Astrocyte (in vitro differentiated cells and primary cell): Measurements from ENCODE around the gene ZNF407.

Experiments
- EZH2 ChIP-seq: IDR thresholded peaks from 2 replicates; pipeline ENCODE4 v1.6.1; 2012; ENCODE audit warnings: mild to moderate bottlenecking, low read length, inconsistent platforms; ENCODE audit not compliant: insufficient read depth
- TF ChIP-seq, protein P1 (sequence below): IDR thresholded peaks from 2 replicates; pipeline ENCODE4 v1.5.1; 2011; ENCODE audit warnings: low read depth, mild to moderate bottlenecking, inconsistent platforms, low read length, moderate library complexity; ENCODE audit not compliant: insufficient read depth

DNA sequence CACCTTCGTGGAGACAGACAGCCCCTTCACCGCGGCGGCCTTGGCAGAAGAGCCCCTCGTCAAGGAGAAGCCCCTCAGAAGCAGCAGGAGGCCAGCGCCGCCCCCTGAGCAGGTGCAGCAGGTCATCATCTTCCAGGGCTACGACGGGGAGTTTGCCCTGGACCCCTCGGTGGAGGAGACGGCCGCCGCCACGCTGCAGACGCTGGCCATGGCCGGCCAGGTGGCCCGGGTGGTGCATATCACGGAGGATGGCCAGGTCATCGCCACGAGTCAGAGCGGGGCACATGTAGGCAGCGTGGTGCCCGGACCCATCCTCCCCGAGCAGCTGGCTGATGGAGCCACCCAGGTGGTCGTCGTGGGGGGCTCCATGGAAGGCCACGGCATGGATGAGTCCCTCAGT lies 465.5 kb downstream of the ZNF407 start:
- TF ChIP-seq, protein P1, sequence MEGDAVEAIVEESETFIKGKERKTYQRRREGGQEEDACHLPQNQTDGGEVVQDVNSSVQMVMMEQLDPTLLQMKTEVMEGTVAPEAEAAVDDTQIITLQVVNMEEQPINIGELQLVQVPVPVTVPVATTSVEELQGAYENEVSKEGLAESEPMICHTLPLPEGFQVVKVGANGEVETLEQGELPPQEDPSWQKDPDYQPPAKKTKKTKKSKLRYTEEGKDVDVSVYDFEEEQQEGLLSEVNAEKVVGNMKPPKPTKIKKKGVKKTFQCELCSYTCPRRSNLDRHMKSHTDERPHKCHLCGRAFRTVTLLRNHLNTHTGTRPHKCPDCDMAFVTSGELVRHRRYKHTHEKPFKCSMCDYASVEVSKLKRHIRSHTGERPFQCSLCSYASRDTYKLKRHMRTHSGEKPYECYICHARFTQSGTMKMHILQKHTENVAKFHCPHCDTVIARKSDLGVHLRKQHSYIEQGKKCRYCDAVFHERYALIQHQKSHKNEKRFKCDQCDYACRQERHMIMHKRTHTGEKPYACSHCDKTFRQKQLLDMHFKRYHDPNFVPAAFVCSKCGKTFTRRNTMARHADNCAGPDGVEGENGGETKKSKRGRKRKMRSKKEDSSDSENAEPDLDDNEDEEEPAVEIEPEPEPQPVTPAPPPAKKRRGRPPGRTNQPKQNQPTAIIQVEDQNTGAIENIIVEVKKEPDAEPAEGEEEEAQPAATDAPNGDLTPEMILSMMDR, result no peak
- TF ChIP-seq EZH2, result no peak
